Measurements from ENCODE around the gene BST2.

The BST2 gene

GRCh38 chr19:17378271-17378670 is 27.2 kb downstream of the BST2 start:
- H3K4me3 ChIP-seq (replicated peaks; ENCODE audit: insufficient read depth, low read length): no peak overlapping the region
- no peak for DNase-seq (ENCODE audit: low read depth in 1 of 2, low spot score in 1 of 2)
- TF ChIP-seq, protein P1, sequence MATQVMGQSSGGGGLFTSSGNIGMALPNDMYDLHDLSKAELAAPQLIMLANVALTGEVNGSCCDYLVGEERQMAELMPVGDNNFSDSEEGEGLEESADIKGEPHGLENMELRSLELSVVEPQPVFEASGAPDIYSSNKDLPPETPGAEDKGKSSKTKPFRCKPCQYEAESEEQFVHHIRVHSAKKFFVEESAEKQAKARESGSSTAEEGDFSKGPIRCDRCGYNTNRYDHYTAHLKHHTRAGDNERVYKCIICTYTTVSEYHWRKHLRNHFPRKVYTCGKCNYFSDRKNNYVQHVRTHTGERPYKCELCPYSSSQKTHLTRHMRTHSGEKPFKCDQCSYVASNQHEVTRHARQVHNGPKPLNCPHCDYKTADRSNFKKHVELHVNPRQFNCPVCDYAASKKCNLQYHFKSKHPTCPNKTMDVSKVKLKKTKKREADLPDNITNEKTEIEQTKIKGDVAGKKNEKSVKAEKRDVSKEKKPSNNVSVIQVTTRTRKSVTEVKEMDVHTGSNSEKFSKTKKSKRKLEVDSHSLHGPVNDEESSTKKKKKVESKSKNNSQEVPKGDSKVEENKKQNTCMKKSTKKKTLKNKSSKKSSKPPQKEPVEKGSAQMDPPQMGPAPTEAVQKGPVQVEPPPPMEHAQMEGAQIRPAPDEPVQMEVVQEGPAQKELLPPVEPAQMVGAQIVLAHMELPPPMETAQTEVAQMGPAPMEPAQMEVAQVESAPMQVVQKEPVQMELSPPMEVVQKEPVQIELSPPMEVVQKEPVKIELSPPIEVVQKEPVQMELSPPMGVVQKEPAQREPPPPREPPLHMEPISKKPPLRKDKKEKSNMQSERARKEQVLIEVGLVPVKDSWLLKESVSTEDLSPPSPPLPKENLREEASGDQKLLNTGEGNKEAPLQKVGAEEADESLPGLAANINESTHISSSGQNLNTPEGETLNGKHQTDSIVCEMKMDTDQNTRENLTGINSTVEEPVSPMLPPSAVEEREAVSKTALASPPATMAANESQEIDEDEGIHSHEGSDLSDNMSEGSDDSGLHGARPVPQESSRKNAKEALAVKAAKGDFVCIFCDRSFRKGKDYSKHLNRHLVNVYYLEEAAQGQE (IDR thresholded peaks at IDR 0.05; ENCODE audit: insufficient replicate concordance, low read depth): no peak
- TF ChIP-seq, protein P2, sequence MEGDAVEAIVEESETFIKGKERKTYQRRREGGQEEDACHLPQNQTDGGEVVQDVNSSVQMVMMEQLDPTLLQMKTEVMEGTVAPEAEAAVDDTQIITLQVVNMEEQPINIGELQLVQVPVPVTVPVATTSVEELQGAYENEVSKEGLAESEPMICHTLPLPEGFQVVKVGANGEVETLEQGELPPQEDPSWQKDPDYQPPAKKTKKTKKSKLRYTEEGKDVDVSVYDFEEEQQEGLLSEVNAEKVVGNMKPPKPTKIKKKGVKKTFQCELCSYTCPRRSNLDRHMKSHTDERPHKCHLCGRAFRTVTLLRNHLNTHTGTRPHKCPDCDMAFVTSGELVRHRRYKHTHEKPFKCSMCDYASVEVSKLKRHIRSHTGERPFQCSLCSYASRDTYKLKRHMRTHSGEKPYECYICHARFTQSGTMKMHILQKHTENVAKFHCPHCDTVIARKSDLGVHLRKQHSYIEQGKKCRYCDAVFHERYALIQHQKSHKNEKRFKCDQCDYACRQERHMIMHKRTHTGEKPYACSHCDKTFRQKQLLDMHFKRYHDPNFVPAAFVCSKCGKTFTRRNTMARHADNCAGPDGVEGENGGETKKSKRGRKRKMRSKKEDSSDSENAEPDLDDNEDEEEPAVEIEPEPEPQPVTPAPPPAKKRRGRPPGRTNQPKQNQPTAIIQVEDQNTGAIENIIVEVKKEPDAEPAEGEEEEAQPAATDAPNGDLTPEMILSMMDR (IDR thresholded peaks at IDR 0.05; ENCODE audit: insufficient read depth, low read length): no peak
- no peak for TF ChIP-seq SPI1 (IDR thresholded peaks at IDR 0.05; ENCODE audit: borderline replicate concordance, low read depth)
- TF ChIP-seq POLR2AphosphoS5 (IDR thresholded peaks at IDR 0.05; ENCODE audit: low read depth): no peak
- no peak for TF ChIP-seq GABPA (IDR thresholded peaks at IDR 0.05; ENCODE audit: low read depth)
- peaks cover 6% of the 10 kb centered on the region for H3K27me3 ChIP-seq (ENCODE audit: insufficient read depth, poor library complexity, severe bottlenecking)
- H3K27ac ChIP-seq (replicated peaks): no peak overlapping the region

- H3K27me3 ChIP-seq (ENCODE audit: insufficient read depth, poor library complexity, severe bottlenecking): peaks cover 6% of the 10 kb centered on the region
- H3K27ac ChIP-seq (replicated peaks): no peak within 1 kb of the TSS
- TF ChIP-seq POLR2AphosphoS5 (IDR thresholded peaks at IDR 0.05; ENCODE audit: low read depth) (no peak), GABPA (IDR thresholded peaks at IDR 0.05; ENCODE audit: low read depth) (no peak), SPI1 (IDR thresholded peaks at IDR 0.05; ENCODE audit: borderline replicate concordance, low read depth) (no peak)
- TF ChIP-seq, protein P1 (IDR thresholded peaks at IDR 0.05; ENCODE audit: insufficient replicate concordance, low read depth): no peak
- TF ChIP-seq, protein P2 (IDR thresholded peaks at IDR 0.05; ENCODE audit: insufficient read depth, low read length): no peak
- DNase-seq (ENCODE audit: low read depth in 1 of 2, low spot score in 1 of 2): no peak
- H3K4me3 ChIP-seq (replicated peaks; ENCODE audit: insufficient read depth, low read length): no peak within 1 kb of the TSS
These were observed 28.4 kb downstream of the BST2 start, which contains the start of gene PLVAP for GRCh38 chr19:17376935-17377600. Gene PLVAP (minus strand): TSS chr19:17377342. CDS start chr19:17377288, 54 bp downstream.

- H3K4me3 ChIP-seq (replicated peaks; ENCODE audit: insufficient read depth, low read length): no peak overlapping the region
- TF ChIP-seq, protein P1 (IDR thresholded peaks at IDR 0.05; ENCODE audit: insufficient replicate concordance, low read depth): no peak
- peak; percentile 97 for TF ChIP-seq SPI1 (IDR thresholded peaks at IDR 0.05; ENCODE audit: borderline replicate concordance, low read depth)
- TF ChIP-seq POLR2AphosphoS5 (IDR thresholded peaks at IDR 0.05; ENCODE audit: low read depth): peak; percentile 66
- no peaks in the 10 kb centered on the region for H3K27me3 ChIP-seq (ENCODE audit: insufficient read depth, poor library complexity, severe bottlenecking)
- DNase-seq (ENCODE audit: low read depth in 1 of 2, low spot score in 1 of 2): peak; percentile 55 to 87
- H3K27ac ChIP-seq (replicated peaks): no peak overlapping the region
These were observed 35.3 kb downstream of the BST2 start for GRCh38 chr19:17370026-17370587.

All from HL-60 (cell line).